Body of pancreas (tissue), 4 donors: Measurements from ENCODE around the gene SPINK14.

Experiments used
- CTCF ChIP-seq, 7 experiments: fragments of 450-650 bp in 4 of 7; fragments of 200-600 bp in 3 of 7; sonication (generic) in 3 of 7; IDR thresholded peaks; one replicate each; pipeline ENCODE4 v1.5.1; 2016 to 2019; ENCODE audit warnings: antibody characterized with exemption in 7 of 7
- POLR2A ChIP-seq, 3 donors: fragments of 450-650 bp; IDR thresholded peaks; one replicate each; pipeline ENCODE4 v1.6.1; 2016; ENCODE audit warnings: antibody characterized with exemption in 3 of 3, mild to moderate bottlenecking in 2 of 3

- TF ChIP-seq CTCF (IDR thresholded peaks at IDR 0.05) (peak; percentile 23 to 77 (median 69)), POLR2A (IDR thresholded peaks at IDR 0.05) (no peak)
Observed at GRCh38 chr5:148179234-148179824, 11.0 kb downstream of the SPINK14 start.
